Stomach smooth muscle (tissue), 2 donors: Measurements from ENCODE around the gene TOMM34.

Experiments used
- H3K27ac ChIP-seq: one replicate; pipeline ENCODE4 v1.7.0; 2013; ENCODE audit warnings: mild to moderate bottlenecking, low read length, inconsistent platforms
- H3K27me3 ChIP-seq, 2 donors: one replicate each; pipeline ENCODE4 v1.7.0; 2013; ENCODE audit warnings: low read length in 2 of 2; ENCODE audit not compliant: insufficient read depth in 2 of 2, control insufficient read depth in 1 of 2
- H3K36me3 ChIP-seq, 2 donors: one replicate each; pipeline ENCODE4 v1.7.0; 2013; ENCODE audit warnings: low read length in 2 of 2; ENCODE audit not compliant: control insufficient read depth in 2 of 2, insufficient read depth in 2 of 2
- H3K4me1 ChIP-seq: one replicate; pipeline ENCODE4 v1.7.0; 2013; ENCODE audit warnings: low read length; ENCODE audit not compliant: control insufficient read depth, insufficient read depth
- H3K4me3 ChIP-seq, 2 donors: one replicate each; pipeline ENCODE4 v1.7.0; 2013; ENCODE audit warnings: low read length in 2 of 2
- H3K9ac ChIP-seq, 2 donors: one replicate each; pipeline ENCODE4 v1.7.0; 2013; ENCODE audit warnings: low read length in 2 of 2, mild to moderate bottlenecking in 1 of 2
- H3K9me3 ChIP-seq, 2 donors: one replicate each; pipeline ENCODE4 v1.7.0; 2013; ENCODE audit warnings: low read length in 2 of 2; ENCODE audit not compliant: control insufficient read depth in 2 of 2
- donor health status: healthy.
- donor health status: Pancreatic carcinoma.

Gene TOMM34

DNA sequence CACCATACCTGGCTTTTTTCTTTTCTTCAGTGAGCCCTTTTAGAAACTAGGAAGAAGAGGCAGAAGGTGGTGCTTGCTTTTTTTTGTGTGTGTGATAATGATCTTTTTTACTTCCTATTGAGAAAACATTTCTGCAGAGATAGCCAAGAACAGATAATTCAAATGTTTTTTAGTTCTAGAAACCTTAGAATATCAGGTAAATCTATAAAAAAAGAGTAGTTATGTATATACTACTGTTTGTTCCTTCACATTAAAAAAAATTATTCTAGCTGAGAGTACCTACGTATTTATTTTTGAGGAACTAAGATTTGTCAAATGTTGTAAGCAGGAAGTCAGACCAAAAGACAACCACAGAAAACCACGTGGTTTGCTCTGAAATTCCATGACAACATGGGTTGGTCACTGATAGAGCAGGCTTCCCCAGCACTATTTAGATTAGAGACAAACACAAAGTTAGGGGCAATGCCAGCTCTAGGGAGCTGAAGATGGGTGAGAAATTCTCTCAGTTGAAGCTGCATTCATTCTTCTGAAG is 19.0 kb upstream of the TOMM34 start:
- Histone ChIP-seq H3K36me3 (peaks cover 11 to 26% of the 10 kb centered on the region in 2 donors), H3K9me3 (no peaks in the 10 kb centered on the region), H3K9ac (no peak overlapping the region), H3K4me1 (no peaks in the 10 kb centered on the region), H3K27me3 (no peaks in the 10 kb centered on the region), H3K27ac (no peak overlapping the region), H3K4me3 (no peak overlapping the region)

DNA sequence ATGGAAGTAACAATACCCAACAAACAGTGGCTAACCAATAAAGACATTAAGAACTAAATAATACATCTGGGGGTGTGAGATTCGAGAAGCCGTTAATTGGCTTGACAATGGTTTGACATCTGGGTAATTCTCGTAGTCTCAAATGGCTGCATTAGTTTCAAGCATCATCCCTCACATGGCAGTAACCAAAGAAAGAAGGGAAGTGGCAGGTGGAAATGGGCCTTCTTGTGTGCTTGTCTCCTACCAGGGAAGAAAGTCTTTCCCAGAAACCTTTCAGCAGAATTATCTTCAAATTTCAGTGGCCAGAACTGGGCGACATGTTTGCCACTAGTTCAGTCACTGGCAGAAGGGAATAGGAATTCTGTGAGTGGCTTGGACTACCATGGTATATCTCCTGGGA is 16.5 kb upstream of the TOMM34 start:
- H3K9ac ChIP-seq: no peak overlapping the region
- H3K36me3 ChIP-seq: peaks cover 13 to 30% of the 10 kb centered on the region in 2 donors
- H3K4me3 ChIP-seq: no peak overlapping the region
- no peaks in the 10 kb centered on the region for H3K27me3 ChIP-seq
- H3K27ac ChIP-seq: no peak overlapping the region
- no peaks in the 10 kb centered on the region for H3K4me1 ChIP-seq
- no peaks in the 10 kb centered on the region for H3K9me3 ChIP-seq

DNA sequence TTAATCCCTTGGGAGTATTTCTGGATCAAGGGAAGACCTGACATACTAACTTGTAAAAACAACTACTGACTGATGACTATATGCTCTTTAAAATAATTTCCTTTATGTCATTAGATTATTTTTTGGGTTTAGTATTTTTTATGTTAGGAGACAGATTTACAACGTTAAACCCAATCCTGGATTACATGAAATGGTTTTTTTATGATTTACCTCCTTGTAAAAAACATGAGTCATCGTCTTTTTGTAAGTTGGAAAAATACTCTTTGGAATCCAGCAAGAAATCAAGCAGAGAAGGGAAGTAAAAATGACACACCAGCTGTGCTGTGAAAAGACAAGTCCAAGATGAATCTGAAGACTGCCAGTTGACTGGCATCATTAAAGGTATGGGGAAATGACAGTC is 12.9 kb upstream of the TOMM34 start:
- Histone ChIP-seq H3K4me3 (no peak overlapping the region), H3K9me3 (no peaks in the 10 kb centered on the region), H3K9ac (no peak overlapping the region), H3K27me3 (no peaks in the 10 kb centered on the region), H3K27ac (no peak overlapping the region), H3K4me1 (no peaks in the 10 kb centered on the region), H3K36me3 (peaks cover 13 to 16% of the 10 kb centered on the region in 2 donors)

DNA sequence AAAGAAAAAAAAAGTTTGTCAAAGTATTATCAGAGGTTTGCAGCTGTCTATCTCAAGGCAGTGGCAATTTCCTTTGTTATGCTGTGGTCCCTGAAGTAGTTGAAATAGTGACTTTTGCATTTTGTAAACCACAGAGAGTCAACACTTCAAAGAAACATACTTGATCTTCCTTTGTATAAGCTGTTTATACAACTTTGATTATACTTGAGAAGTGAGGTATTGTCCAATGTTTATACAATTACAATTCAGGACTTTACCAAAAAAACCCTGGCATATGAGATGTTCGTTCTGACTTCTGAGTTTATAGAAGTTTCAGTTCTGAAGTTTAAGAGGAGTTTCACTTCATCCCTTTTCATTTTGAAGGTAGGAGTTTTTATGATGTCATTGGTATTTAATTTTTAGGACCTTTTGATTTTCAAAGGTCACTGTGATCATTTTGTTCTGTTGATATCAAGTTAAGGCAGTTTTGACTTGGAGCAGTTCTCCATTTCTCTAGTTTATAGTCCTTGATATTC is 10.1 kb upstream of the TOMM34 start:
- Histone ChIP-seq H3K9ac (no peak overlapping the region), H3K4me3 (no peak overlapping the region), H3K9me3 (no peaks in the 10 kb centered on the region), H3K27ac (no peak overlapping the region), H3K27me3 (no peaks in the 10 kb centered on the region), H3K36me3 (peaks cover 9% of the 10 kb centered on the region in 2 donors), H3K4me1 (peaks cover 17% of the 10 kb centered on the region)

- no peaks in the 10 kb centered on the region for H3K27me3 ChIP-seq
- no peak overlapping the region for H3K9ac ChIP-seq
- peaks cover 17% of the 10 kb centered on the region for H3K4me1 ChIP-seq
- H3K27ac ChIP-seq: no peak overlapping the region
- H3K9me3 ChIP-seq: no peaks in the 10 kb centered on the region
- H3K36me3 ChIP-seq: peaks cover 3 to 7% of the 10 kb centered on the region in 2 donors
- H3K4me3 ChIP-seq: no peak overlapping the region
These were observed 9.2 kb upstream of the TOMM34 start for GRCh38 chr20:44969300-44969894.

DNA sequence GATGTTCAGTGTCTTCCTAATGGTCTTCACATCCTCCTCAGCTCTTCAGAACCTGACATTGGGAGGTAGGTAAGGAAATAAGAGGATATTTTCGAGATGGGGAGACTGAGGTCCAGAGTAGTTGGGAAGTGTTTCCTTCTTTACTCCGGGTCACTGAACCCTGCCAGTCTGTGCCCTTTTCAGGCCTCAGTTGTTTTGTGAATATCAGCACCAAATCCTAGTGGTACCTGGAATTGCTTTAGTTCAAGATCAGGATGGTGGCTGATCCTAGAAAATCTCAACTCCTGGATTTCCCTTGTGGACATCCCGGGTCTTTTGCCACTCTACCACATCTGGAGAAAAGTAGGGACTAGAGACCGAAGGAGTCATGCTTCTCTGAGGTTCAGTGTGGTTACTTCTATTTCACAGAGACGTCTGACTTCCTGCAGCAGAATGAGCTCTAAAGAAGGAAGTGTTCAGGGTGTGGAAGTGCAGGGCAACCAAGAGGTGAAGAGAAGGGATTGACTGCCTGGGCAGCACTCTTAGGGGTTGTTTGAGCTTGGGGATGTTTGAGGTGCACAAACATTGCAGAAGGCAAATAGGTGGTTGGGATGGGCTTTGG is 7.1 kb upstream of the TOMM34 start:
- Histone ChIP-seq H3K36me3 (no peaks in the 10 kb centered on the region), H3K27ac (peak overlapping the region; percentile 80), H3K9me3 (no peaks in the 10 kb centered on the region), H3K9ac (peak overlapping the region; percentile 87 to 93), H3K4me3 (peak overlapping the region; percentile 97 to 98), H3K27me3 (no peaks in the 10 kb centered on the region), H3K4me1 (peaks cover 17% of the 10 kb centered on the region)

- Histone ChIP-seq H3K36me3 (no peaks in the 10 kb centered on the region), H3K9me3 (no peaks in the 10 kb centered on the region), H3K27ac (peak within 1 kb of the TSS; percentile 80), H3K4me1 (peaks cover 17% of the 10 kb centered on the region), H3K9ac (peak within 1 kb of the TSS; percentile 90 to 93), H3K27me3 (no peaks in the 10 kb centered on the region), H3K4me3 (peak within 1 kb of the TSS; percentile 97 to 98)
These were observed 6.1 kb upstream of the TOMM34 start, which contains the start of gene STK4 for GRCh38 chr20:44966030-44966961. STK4 (plus strand) TSS chr20:44966512; CDS start chr20:44966569, 57 bp downstream.

- peaks cover 18% of the 10 kb centered on the region for H3K4me1 ChIP-seq
- peak overlapping the region; percentile 97 to 98 for H3K4me3 ChIP-seq
- H3K9me3 ChIP-seq: no peaks in the 10 kb centered on the region
- peak overlapping the region; percentile 90 to 93 for H3K9ac ChIP-seq
- H3K27me3 ChIP-seq: no peaks in the 10 kb centered on the region
- H3K36me3 ChIP-seq: no peaks in the 10 kb centered on the region
- H3K27ac ChIP-seq: peak overlapping the region; percentile 80
These were observed 5.4 kb upstream of the TOMM34 start for GRCh38 chr20:44965651-44966029.

GRCh38 chr20:44963325-44964215 is 3.4 kb upstream of the TOMM34 start:
- Histone ChIP-seq H3K36me3 (no peaks in the 10 kb centered on the region), H3K9me3 (no peaks in the 10 kb centered on the region), H3K27me3 (no peaks in the 10 kb centered on the region), H3K9ac (no peak overlapping the region), H3K4me1 (peaks cover 29% of the 10 kb centered on the region), H3K27ac (no peak overlapping the region), H3K4me3 (no peak overlapping the region)

GRCh38 chr20:44962483-44962882 is 2.3 kb upstream of the TOMM34 start:
- H3K4me3 ChIP-seq: no peak overlapping the region
- no peaks in the 10 kb centered on the region for H3K36me3 ChIP-seq
- no peaks in the 10 kb centered on the region for H3K27me3 ChIP-seq
- H3K9me3 ChIP-seq: no peaks in the 10 kb centered on the region
- H3K27ac ChIP-seq: no peak overlapping the region
- no peak overlapping the region for H3K9ac ChIP-seq
- H3K4me1 ChIP-seq: peaks cover 27% of the 10 kb centered on the region
